K562 (cell line): ENCODE results near the gene MYO1A. TPM values are rescaled to one million over a fixed set of nuclear protein-coding genes. Genes with fewer than 3 reads are reported as not detected.
A peak's percentile ranks its signal among the peaks of the same experiment; 100 is the strongest.

Source experiments
- BCLAF1 ChIP-seq, 2 experiments: fragments of 450-650 bp in 1 of 2; IDR thresholded peaks; 2 replicates each; pipeline ENCODE4 v1.6.1; 2011 to 2017; ENCODE audit warnings: low read depth in 2 of 2, antibody characterized with exemption in 1 of 2, borderline replicate concordance in 1 of 2, low read length in 1 of 2, mild to moderate bottlenecking in 1 of 2, mixed read lengths in 1 of 2; ENCODE audit not compliant: control insufficient read depth in 1 of 2
- BMI1 ChIP-seq: fragments of 150-350 bp; IDR thresholded peaks from 2 replicates; pipeline ENCODE4 v1.6.1; 2014; ENCODE audit warnings: low read length
- CTBP1 ChIP-seq: fragments of 450-650 bp; IDR thresholded peaks from 2 replicates; pipeline ENCODE4 v1.6.1; 2016; ENCODE audit warnings: borderline replicate concordance
- FOXA3 ChIP-seq, 2 experiments: fragments of 450-650 bp in 1 of 2; sonication (generic) in 1 of 2; formaldehyde crosslinking; IDR thresholded peaks in 1 of 2; conservative IDR thresholded peaks in 1 of 2; 2 replicates each; pipeline versions ENCODE4 v1.4.0 to v1.8.0; 2020 to 2022; ENCODE audit warnings: mild to moderate bottlenecking in 2 of 2, missing genetic modification reagents in 1 of 2
- GABPA ChIP-seq: fragments of 200-800 bp; sonication (Bioruptor generic); conservative IDR thresholded peaks from 2 replicates; pipeline ENCODE4 v1.6.1; 2016; ENCODE audit warnings: low read depth, missing genetic modification characterization, missing compliant biosample characterization
- HNRNPLL ChIP-seq: fragments of 200-400 bp; formaldehyde crosslinking; IDR thresholded peaks from 2 replicates; pipeline ENCODE4 v1.6.1; 2017; ENCODE audit warnings: low read length, low read depth, mild to moderate bottlenecking; ENCODE audit not compliant: poor library complexity, severe bottlenecking
- IFI16 ChIP-seq: fragments of 250-450 bp; sonication (Bioruptor Pico); IDR thresholded peaks from 2 replicates; pipeline ENCODE4 v2.1.2; 2022; ENCODE audit warnings: mild to moderate bottlenecking, inconsistent platforms
- NCOR1 ChIP-seq: fragments of 450-650 bp; IDR thresholded peaks from 2 replicates; pipeline ENCODE4 v1.6.1; 2016; ENCODE audit warnings: mild to moderate bottlenecking, moderate library complexity
- NRF1 ChIP-seq, 2 experiments: fragments of 450-650 bp; IDR thresholded peaks in 1 of 2; conservative IDR thresholded peaks in 1 of 2; 2 replicates each; pipeline ENCODE4 v1.6.1; 2014; ENCODE audit warnings: mild to moderate bottlenecking in 2 of 2
- PCBP2 ChIP-seq: fragments of 200-400 bp; formaldehyde crosslinking; IDR thresholded peaks from 2 replicates; pipeline ENCODE4 v1.6.1; 2018; ENCODE audit warnings: low read length, low read depth, mild to moderate bottlenecking, moderate library complexity; ENCODE audit not compliant: poor library complexity, severe bottlenecking
- SNIP1 ChIP-seq: fragments of 450-650 bp; IDR thresholded peaks from 2 replicates; pipeline ENCODE4 v1.7.1; 2017; ENCODE audit warnings: low read depth, mild to moderate bottlenecking
- TCF3 ChIP-seq: sonication (generic); formaldehyde crosslinking; IDR thresholded peaks from 2 replicates; pipeline ENCODE4 v1.4.0; 2020; ENCODE audit warnings: mild to moderate bottlenecking, missing genetic modification reagents
- ZNF431 ChIP-seq: sonication (generic); formaldehyde crosslinking; IDR thresholded peaks from 2 replicates; pipeline ENCODE4 v1.8.0; 2022; ENCODE audit warnings: mild to moderate bottlenecking, missing genetic modification reagents
- ZNF436 ChIP-seq: fragments of 250-450, 450-650 bp; sonication (Bioruptor Pico); formaldehyde crosslinking; IDR thresholded peaks from 2 replicates; pipeline ENCODE4 v1.7.0; 2020; ENCODE audit warnings: mild to moderate bottlenecking
- ZNF668 ChIP-seq: fragments of 250-450 bp; sonication (Bioruptor Pico); IDR thresholded peaks from 2 replicates; pipeline ENCODE4 v1.8.0; 2022; ENCODE audit warnings: mild to moderate bottlenecking, inconsistent platforms
- ZNF77 ChIP-seq: fragments of 250-450 bp; sonication (Bioruptor Pico); IDR thresholded peaks from 2 replicates; pipeline ENCODE4 v1.5.0; 2020
- ZNF79 ChIP-seq: fragments of 250-450 bp; sonication (Bioruptor Pico); IDR thresholded peaks from 2 replicates; pipeline ENCODE4 v1.4.0; 2020; ENCODE audit warnings: low read depth, mild to moderate bottlenecking, moderate library complexity
- polyA plus RNA-seq, 8 experiments: library from polyadenylated mRNA; depleted of rRNA in 4 of 8; stranded (reverse) in 5 of 8; unstranded in 3 of 8; fragments of >200 nt; fragmentation: Nextera tagmentation in 2 of 8; fragmentation: Illumina TruSeq in 1 of 8; extraction: Ambion mirVana in 2 of 8; extraction: Trizol in 1 of 8; gene quantifications; 2 replicates each; pipeline versions ENCODE4 v1.2.1 to v1.2.3, GENCODE V29; 2011 to 2014; ENCODE audit warnings: inconsistent platforms in 1 of 8, missing spikeins in 1 of 8
- total RNA-seq, 7 experiments: library from RNA; depleted of rRNA in 6 of 7; stranded (reverse); fragments of >200 nt in 6 of 7; fragmentation: Illumina TruSeq in 2 of 7; extraction: Trizol in 2 of 7; gene quantifications; 2 replicates each; pipeline versions ENCODE4 v1.2.1 to v1.2.3, GENCODE V29; 2011 to 2021; ENCODE audit warnings: low replicate concordance in 1 of 7
- TF ChIP-seq, protein P1 (sequence below): fragments of 450-650 bp; IDR thresholded peaks from 2 replicates; pipeline ENCODE4 v1.6.1; 2017; ENCODE audit warnings: mild to moderate bottlenecking, moderate library complexity
- TF ChIP-seq, protein P2 (sequence below): fragments of 450-650 bp; conservative IDR thresholded peaks from 2 replicates; pipeline ENCODE4 v1.6.1; 2016; ENCODE audit warnings: missing genetic modification characterization, low read depth, mild to moderate bottlenecking, control low read depth, missing compliant biosample characterization
- TF ChIP-seq, protein P3 (sequence below): sonication (generic); formaldehyde crosslinking; IDR thresholded peaks from 2 replicates; pipeline ENCODE4 v1.8.0; 2022; ENCODE audit warnings: missing genetic modification reagents, mild to moderate bottlenecking, borderline replicate concordance

MYO1A gene
- total and polyA plus RNA-seq, 9 of the 15 experiments (the other 6 are each of a cell fraction or from before 2014, with no cell fraction given) = 0.03 to 0.29 (median 0.14) TPM; not detected in 2

- TF ChIP-seq SNIP1 = no peak
- TF ChIP-seq ZNF79 (CRISPR knock-in tag) = peak; percentile 97
- no peak; a peak in 1 of 4 replicates for TF ChIP-seq NRF1 (conservative IDR thresholded peaks at IDR 0.05 in 1 of 2, IDR thresholded peaks at IDR 0.05 in 1 of 2)
- TF ChIP-seq ZNF431 = 0 out of 2 replicates have a peak, but pooled peaks have one; percentile 63
- TF ChIP-seq BCLAF1 (IDR thresholded peaks at IDR 0.05; ENCODE audit: borderline replicate concordance in 1 of 2, control insufficient read depth in 1 of 2, low read depth in 2 of 2, low read length in 1 of 2) = no peak
- TF ChIP-seq PCBP2 = no peak
- TF ChIP-seq, protein P1, sequence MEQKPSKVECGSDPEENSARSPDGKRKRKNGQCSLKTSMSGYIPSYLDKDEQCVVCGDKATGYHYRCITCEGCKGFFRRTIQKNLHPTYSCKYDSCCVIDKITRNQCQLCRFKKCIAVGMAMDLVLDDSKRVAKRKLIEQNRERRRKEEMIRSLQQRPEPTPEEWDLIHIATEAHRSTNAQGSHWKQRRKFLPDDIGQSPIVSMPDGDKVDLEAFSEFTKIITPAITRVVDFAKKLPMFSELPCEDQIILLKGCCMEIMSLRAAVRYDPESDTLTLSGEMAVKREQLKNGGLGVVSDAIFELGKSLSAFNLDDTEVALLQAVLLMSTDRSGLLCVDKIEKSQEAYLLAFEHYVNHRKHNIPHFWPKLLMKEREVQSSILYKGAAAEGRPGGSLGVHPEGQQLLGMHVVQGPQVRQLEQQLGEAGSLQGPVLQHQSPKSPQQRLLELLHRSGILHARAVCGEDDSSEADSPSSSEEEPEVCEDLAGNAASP = no peak
- TF ChIP-seq TCF3 (CRISPR knock-in tag) = peak; percentile 97
- TF ChIP-seq, protein P2, sequence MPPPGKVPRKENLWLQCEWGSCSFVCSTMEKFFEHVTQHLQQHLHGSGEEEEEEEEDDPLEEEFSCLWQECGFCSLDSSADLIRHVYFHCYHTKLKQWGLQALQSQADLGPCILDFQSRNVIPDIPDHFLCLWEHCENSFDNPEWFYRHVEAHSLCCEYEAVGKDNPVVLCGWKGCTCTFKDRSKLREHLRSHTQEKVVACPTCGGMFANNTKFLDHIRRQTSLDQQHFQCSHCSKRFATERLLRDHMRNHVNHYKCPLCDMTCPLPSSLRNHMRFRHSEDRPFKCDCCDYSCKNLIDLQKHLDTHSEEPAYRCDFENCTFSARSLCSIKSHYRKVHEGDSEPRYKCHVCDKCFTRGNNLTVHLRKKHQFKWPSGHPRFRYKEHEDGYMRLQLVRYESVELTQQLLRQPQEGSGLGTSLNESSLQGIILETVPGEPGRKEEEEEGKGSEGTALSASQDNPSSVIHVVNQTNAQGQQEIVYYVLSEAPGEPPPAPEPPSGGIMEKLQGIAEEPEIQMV (tag) = no peak
- peak; percentile 100 for TF ChIP-seq NCOR1
- no peak for TF ChIP-seq ZNF436
- TF ChIP-seq, protein P3, sequence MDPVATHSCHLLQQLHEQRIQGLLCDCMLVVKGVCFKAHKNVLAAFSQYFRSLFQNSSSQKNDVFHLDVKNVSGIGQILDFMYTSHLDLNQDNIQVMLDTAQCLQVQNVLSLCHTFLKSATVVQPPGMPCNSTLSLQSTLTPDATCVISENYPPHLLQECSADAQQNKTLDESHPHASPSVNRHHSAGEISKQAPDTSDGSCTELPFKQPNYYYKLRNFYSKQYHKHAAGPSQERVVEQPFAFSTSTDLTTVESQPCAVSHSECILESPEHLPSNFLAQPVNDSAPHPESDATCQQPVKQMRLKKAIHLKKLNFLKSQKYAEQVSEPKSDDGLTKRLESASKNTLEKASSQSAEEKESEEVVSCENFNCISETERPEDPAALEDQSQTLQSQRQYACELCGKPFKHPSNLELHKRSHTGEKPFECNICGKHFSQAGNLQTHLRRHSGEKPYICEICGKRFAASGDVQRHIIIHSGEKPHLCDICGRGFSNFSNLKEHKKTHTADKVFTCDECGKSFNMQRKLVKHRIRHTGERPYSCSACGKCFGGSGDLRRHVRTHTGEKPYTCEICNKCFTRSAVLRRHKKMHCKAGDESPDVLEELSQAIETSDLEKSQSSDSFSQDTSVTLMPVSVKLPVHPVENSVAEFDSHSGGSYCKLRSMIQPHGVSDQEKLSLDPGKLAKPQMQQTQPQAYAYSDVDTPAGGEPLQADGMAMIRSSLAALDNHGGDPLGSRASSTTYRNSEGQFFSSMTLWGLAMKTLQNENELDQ (CRISPR knock-in tag) = no peak
- TF ChIP-seq IFI16 (CRISPR knock-in tag) = no peak
- TF ChIP-seq CTBP1 = peak; percentile 97; the same call in 1 of the 2 replicates
- peak; percentile 64 for TF ChIP-seq GABPA (tag)
- TF ChIP-seq BMI1 = no peak
- no peak for TF ChIP-seq ZNF668 (CRISPR knock-in tag)
- TF ChIP-seq ZNF77 = no peak
- no peak for TF ChIP-seq HNRNPLL
- no peak for TF ChIP-seq FOXA3 (CRISPR knock-in tag; conservative IDR thresholded peaks at IDR 0.05 in 1 of 2, IDR thresholded peaks at IDR 0.05 in 1 of 2)
Measured at GRCh38 chr12:56988207-56988739, 61.7 kb downstream of the MYO1A start (continued).
